Colon (tissue), 2 donors: Measurements from ENCODE around the gene SDE2.
"Not testable (repeated sequence)": the region's sequence is repeated elsewhere in the genome, so short reads cannot be mapped to it uniquely, and the experiment has no call there.

Experiments used
- FAIRE-seq: peaks from 2 replicates; lab custom pipeline; 2012; peaks lifted over from hg19 to GRCh38; lab: Jason Lieb, UNC
- donor health status: control.
- donor health status: control.

The SDE2 gene

GRCh38 chr1:225942574-225942973 is 56.6 kb downstream of the SDE2 start:
- no peak for FAIRE-seq

DNA sequence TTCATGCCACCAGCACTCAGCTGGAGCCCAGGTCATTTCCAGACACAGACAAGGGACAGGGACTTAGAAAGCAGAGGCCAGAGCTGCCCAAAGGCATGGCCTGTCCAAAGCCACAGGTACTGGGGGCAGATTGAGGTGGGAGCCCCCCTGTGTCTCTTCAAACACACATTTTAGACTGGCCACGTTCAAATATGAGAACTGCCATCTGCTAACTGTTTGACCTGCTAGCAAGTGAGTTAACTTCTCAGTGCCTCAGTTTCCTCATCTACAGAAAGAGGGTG is 57.3 kb downstream of the SDE2 start:
- FAIRE-seq = no peak

GRCh38 chr1:225941187-225941941 is 57.8 kb downstream of the SDE2 start, which contains the start of gene LEFTY2:
Gene LEFTY2 (minus strand): TSS chr1:225941220. CDS start chr1:225941140, 80 bp downstream.
- no peak for FAIRE-seq

GRCh38 chr1:225940385-225941151 is 58.6 kb downstream of the SDE2 start:
- FAIRE-seq = no peak

DNA sequence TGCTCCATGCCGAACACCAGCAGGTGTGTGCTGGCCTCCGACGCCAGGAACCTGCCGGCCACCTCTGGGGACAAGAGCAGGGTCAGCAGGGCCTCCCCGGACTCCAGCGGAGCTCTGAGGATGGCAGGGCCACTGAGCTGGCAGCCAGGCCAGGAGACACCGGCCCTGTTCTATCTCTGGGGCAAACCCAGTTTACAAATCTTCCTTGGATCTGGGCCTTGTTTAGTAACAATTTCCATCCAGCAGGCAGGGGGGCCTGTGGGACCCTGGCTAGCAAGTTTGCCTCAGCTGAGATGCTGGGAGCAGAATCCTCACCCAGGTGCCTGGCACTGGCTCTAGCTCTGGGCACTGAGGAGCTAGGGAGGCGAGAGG is 59.2 kb downstream of the SDE2 start:
- FAIRE-seq = not testable (repeated sequence)

- FAIRE-seq = not testable (repeated sequence)
Measured at GRCh38 chr1:225939097-225939938, 59.8 kb downstream of the SDE2 start.

DNA sequence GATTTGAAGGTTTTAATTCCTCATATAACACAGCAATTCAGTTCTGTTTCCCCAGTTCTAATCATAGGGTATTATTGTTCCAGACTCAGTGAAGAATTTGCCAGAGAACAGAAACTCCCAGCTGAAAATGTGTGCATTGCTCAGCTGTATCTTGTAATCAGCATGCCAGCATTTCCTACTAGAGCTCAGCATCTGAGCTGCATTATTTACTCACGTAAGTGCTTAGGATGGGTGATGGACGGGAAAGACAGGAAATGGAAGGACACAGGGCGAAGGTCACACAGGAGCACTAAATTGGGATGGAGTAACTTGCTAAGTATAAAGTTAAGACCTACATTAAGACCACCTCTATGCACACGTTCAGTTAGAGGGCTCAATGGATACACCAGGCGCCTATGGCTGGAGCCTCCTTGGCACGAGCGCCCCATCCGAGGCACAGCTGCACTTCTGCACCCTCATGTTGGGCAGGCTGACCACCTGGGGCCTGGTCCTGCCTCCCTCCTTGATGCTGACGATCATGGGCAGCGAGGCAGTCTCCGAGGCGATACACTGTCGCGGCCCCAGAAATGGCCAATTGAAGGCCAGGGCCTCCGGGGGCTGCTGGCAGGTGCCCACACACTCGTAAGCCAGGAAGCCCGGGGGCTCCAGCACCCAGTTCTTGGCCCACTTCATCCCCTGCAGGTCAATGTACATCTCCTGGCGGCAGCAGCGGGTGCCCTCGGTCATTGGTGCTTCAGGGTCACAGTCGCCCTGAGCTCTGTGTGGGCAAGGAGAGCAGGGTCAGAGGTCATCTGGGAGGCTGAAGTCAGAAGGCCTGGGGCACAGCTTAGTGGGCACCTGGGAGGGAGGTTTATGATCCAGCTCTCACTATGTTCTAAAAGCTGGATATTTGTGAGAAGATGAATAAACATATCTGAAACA is 61.8 kb downstream of the SDE2 start:
- FAIRE-seq = no peak

DNA sequence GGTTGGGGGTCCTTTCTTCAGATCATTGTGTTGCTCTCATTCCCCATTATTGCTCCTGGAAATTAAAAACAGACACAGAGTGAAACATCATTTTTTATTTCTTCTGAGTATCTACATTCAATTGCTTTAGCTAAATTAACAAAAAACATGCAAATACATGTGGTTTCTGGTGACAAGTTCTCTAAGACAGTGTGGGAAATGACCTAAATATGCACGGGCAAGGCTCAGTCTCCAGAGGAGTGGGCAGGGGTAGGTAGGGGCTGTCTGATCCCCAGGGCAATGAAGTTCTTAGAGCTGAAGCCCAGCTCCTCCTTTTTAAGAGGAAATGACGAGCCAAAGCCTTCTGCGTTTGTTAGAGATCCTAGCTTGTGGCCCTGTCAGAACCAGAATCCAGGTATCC is 62.6 kb downstream of the SDE2 start:
- no peak for FAIRE-seq

DNA sequence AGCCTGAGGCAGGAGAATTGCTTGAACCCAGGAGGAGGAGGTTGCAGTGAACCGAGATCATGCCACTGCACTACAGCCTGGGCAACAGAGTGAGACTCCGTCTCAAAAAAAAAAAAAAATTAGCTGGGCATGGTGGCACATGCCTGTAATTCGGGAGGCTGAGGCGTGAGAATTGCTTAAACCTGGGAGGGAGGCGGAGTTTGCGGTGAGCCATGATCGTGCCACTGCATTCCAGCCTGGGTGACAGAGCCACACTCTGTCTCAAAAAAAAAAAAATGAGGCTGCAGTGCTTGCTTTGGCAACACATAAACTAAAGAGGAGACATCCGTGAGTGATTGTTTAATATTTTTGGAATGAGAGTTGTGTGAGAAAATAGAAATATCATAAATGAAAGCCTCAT is 63.1 kb downstream of the SDE2 start:
- FAIRE-seq = not testable (repeated sequence)

DNA sequence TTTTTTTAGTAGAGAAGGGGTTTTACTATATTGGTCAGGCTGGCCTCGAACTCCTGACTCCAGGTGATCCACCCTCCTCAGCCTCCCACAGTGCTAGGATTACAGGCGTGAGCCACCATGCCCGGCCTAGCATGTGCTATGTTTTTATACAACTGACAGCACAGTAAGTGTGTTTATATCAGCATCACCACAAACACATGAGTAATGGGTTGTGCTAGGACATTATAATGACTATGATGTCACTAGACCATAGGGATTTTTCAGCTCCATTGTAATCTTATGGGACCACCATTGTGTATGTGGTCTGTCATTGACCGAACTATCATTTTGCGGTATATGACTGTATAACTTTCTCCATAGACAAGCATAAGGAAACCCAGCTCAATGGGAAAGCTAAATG is 64.4 kb downstream of the SDE2 start:
- FAIRE-seq = no peak

DNA sequence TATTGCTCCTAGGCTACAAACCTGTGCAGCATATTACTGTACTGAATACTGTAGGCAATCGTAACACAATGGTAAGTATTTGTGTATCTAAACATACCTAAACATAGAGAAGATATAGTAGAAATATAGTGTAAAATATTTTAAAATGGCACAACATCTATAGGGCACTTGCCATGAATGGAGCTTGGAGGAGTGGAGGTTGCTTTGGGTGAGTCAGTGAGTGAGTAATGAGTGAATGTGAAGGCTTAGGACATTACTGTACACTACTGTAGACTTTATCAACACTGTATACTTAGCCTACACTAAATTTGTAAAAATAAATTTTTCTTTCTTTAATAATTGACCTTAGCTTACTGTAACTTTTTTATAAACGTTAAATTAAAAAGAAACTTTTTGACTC is 66.1 kb downstream of the SDE2 start:
- FAIRE-seq = no peak
